Measurements from ENCODE around the gene CHD2.

GRCh38 chr15:93007994-93008393 lies 107.9 kb downstream of the CHD2 start:
- TF ChIP-seq POLR2A (IDR thresholded peaks at IDR 0.05): no peak
- no peak for TF ChIP-seq CTCF (IDR thresholded peaks at IDR 0.05)
- TF ChIP-seq EP300 (IDR thresholded peaks at IDR 0.05): no peak

All from sigmoid colon (tissue), 4 donors.